ENCODE measurements around the gene MC1R. TPM values are rescaled to one million over a fixed set of nuclear protein-coding genes. Genes with fewer than 3 reads are reported as not detected.
A peak's percentile ranks its signal among the peaks of the same experiment; 100 is the strongest.

Gene MC1R
- total and polyA plus RNA-seq, 2 of the 8 experiments (the other 6 are each of a cell fraction or from before 2014, with no cell fraction given): 2.2 to 2.9 TPM

DNA sequence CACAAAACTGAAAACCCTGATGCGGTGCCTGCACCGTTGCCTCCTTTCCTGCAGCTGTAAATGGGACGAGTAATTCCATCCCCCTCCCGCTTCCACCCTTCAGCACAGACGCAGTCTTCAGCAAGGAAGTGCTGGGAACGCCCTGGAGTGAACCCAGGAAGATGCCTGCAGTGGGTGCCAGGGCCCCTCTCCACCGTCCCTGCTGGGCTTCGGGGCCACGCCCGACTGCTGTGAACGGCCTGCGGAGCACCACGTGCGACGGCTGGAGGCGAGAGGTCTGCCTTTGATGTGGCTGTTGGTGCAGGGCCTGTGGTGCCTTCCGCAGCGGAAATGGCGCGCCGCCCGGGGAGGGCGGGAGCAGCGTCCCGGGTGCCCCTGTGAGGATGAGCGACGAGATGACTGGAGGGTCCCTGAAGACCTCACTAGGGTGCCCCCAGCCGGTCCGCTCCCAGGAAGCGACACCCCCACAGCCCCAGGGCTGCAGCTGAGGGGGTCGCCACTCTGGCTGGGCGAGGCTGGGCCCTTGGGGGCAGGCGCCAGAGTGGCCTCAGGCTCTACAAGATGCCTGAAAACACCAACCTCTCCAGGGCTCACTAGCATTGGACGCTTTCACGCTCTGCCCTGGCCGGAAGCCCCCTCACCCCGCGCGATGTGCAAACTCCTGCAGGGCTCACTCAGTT is 749 bp upstream of the MC1R start (continued):
- TF ChIP-seq, protein P1, sequence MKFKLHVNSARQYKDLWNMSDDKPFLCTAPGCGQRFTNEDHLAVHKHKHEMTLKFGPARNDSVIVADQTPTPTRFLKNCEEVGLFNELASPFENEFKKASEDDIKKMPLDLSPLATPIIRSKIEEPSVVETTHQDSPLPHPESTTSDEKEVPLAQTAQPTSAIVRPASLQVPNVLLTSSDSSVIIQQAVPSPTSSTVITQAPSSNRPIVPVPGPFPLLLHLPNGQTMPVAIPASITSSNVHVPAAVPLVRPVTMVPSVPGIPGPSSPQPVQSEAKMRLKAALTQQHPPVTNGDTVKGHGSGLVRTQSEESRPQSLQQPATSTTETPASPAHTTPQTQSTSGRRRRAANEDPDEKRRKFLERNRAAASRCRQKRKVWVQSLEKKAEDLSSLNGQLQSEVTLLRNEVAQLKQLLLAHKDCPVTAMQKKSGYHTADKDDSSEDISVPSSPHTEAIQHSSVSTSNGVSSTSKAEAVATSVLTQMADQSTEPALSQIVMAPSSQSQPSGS (IDR thresholded peaks at IDR 0.05; ENCODE audit: low read length): no peak
- no peak for TF ChIP-seq SIRT6 (IDR thresholded peaks at IDR 0.05; ENCODE audit: low read length)
- no peak for TF ChIP-seq SP2 (IDR thresholded peaks at IDR 0.05; ENCODE audit: low read length)
- TF ChIP-seq HDAC2 (IDR thresholded peaks at IDR 0.05; ENCODE audit: borderline replicate concordance in 1 of 2, low read depth in 2 of 2, low read length in 2 of 2): no peak
- TF ChIP-seq, protein P2, sequence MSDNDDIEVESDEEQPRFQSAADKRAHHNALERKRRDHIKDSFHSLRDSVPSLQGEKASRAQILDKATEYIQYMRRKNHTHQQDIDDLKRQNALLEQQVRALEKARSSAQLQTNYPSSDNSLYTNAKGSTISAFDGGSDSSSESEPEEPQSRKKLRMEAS (IDR thresholded peaks at IDR 0.05): peak; percentile 93
- no peak for TF ChIP-seq TBP (IDR thresholded peaks at IDR 0.05; ENCODE audit: low read depth, low read length)
- no peak for TF ChIP-seq RAD21 (IDR thresholded peaks at IDR 0.05 in 1 of 2, conservative IDR thresholded peaks at IDR 0.05 in 1 of 2; ENCODE audit: low read depth in 2 of 2, low read length in 2 of 2)
- TF ChIP-seq ZNF274 (IDR thresholded peaks at IDR 0.05; ENCODE audit: borderline replicate concordance, extremely low read depth, low read length): no peak
- no peak for TF ChIP-seq EZH2 (IDR thresholded peaks at IDR 0.05; ENCODE audit: low read depth, low read length, severe bottlenecking)
- no peak for TF ChIP-seq JUND (IDR thresholded peaks at IDR 0.05; ENCODE audit: low read length)
- TF ChIP-seq FOSL1 (IDR thresholded peaks at IDR 0.05; ENCODE audit: insufficient read depth, low read depth, low read length): no peak
- no peak for TF ChIP-seq EP300 (IDR thresholded peaks at IDR 0.05; ENCODE audit: borderline replicate concordance in 1 of 2, low read depth in 2 of 2, low read length in 2 of 2)
- no peak for TF ChIP-seq EGR1 (IDR thresholded peaks at IDR 0.05; ENCODE audit: borderline replicate concordance, low read depth, low read length)
- no peak for TF ChIP-seq CBX5 (IDR thresholded peaks at IDR 0.05; ENCODE audit: low read depth, low read length)
